NK-92 (cell line): ENCODE measurements around the gene TECTA.

ENCODE experiments used
- DNase-seq: peaks from one replicate; lab custom pipeline; 2025; ENCODE audit not compliant: unreplicated experiment; lab: John Stamatoyannopoulos, UW

TECTA gene

GRCh38 chr11:121129362-121130340 lies 28.6 kb downstream of the TECTA start:
- no peak for DNase-seq

- no peak for DNase-seq
Measured at GRCh38 chr11:121131656-121132055, 30.6 kb downstream of the TECTA start.

GRCh38 chr11:121132211-121132976 lies 31.4 kb downstream of the TECTA start:
- no peak for DNase-seq

GRCh38 chr11:121134741-121135312 lies 33.8 kb downstream of the TECTA start:
- DNase-seq, result no peak

GRCh38 chr11:121137005-121137404 lies 36.0 kb downstream of the TECTA start:
- no peak for DNase-seq

- no peak for DNase-seq
Measured at GRCh38 chr11:121138259-121138658, 37.2 kb downstream of the TECTA start.

GRCh38 chr11:121140369-121140768 lies 39.3 kb downstream of the TECTA start:
- no peak for DNase-seq

- DNase-seq, result no peak
Measured at GRCh38 chr11:121141066-121141465, 40.0 kb downstream of the TECTA start.

- no peak for DNase-seq
Measured at GRCh38 chr11:121143921-121144320, 42.9 kb downstream of the TECTA start.

- DNase-seq, result no peak
Measured at GRCh38 chr11:121144723-121145122, 43.7 kb downstream of the TECTA start.

- no peak for DNase-seq
Measured at GRCh38 chr11:121145826-121146225, 44.8 kb downstream of the TECTA start.

- DNase-seq, result no peak
Measured at GRCh38 chr11:121149116-121149515, 48.1 kb downstream of the TECTA start.

GRCh38 chr11:121151207-121151688 lies 50.2 kb downstream of the TECTA start:
- no peak for DNase-seq

- no peak for DNase-seq
Measured at GRCh38 chr11:121152764-121153163, 51.7 kb downstream of the TECTA start.

GRCh38 chr11:121153472-121153871 lies 52.4 kb downstream of the TECTA start:
- no peak for DNase-seq

- DNase-seq, result no peak
Measured at GRCh38 chr11:121154486-121155314, 53.7 kb downstream of the TECTA start.

GRCh38 chr11:121157756-121158155 lies 56.7 kb downstream of the TECTA start:
- DNase-seq, result no peak

- no peak for DNase-seq
Measured at GRCh38 chr11:121159741-121160140, 58.7 kb downstream of the TECTA start.

- no peak for DNase-seq
Measured at GRCh38 chr11:121161349-121161917, 60.4 kb downstream of the TECTA start.

GRCh38 chr11:121163658-121164308 lies 62.7 kb downstream of the TECTA start:
- DNase-seq, result no peak
